SK-N-SH treated with all-trans-retinoic acid at 6 μM for 48 hours (cell line): ENCODE results near the gene CACNA1C.

Source experiments
- ATAC-seq: fragments of 200-7000 bp; cut with Tn5 transposase; 3 replicates; pipeline ENCODE4 v1.9.1; 2020; ENCODE audit warnings: mild to moderate bottlenecking, moderate library complexity
- ARNTL ChIP-seq: fragments of 450-650 bp; formaldehyde crosslinking; IDR thresholded peaks from 2 replicates; pipeline ENCODE4 v1.5.0; 2020; ENCODE audit warnings: low read depth, mild to moderate bottlenecking, moderate library complexity, borderline replicate concordance
- CSDC2 ChIP-seq: fragments of 250-450 bp; sonication (Bioruptor Pico); IDR thresholded peaks from 2 replicates; pipeline ENCODE4 v1.5.0; 2020; ENCODE audit warnings: mild to moderate bottlenecking, moderate library complexity
- CSRNP3 ChIP-seq: fragments of 250-450 bp; sonication (Bioruptor Pico); IDR thresholded peaks from 2 replicates; pipeline ENCODE4 v1.5.1; 2021; ENCODE audit warnings: mild to moderate bottlenecking, moderate library complexity
- ESRRG ChIP-seq: fragments of 250-450 bp; sonication (Bioruptor Pico); IDR thresholded peaks from 2 replicates; pipeline ENCODE4 v1.6.1; 2021; ENCODE audit warnings: mild to moderate bottlenecking
- GLIS3 ChIP-seq: fragments of 250-450 bp; sonication (Bioruptor Pico); IDR thresholded peaks from 2 replicates; pipeline ENCODE4 v1.5.0; 2020; ENCODE audit warnings: mild to moderate bottlenecking, moderate library complexity
- ISL1 ChIP-seq: fragments of 250-450 bp; sonication (Bioruptor Pico); IDR thresholded peaks from 2 replicates; pipeline ENCODE4 v2.1.2; 2022; ENCODE audit warnings: mild to moderate bottlenecking, moderate library complexity
- OSR1 ChIP-seq: fragments of 250-450 bp; sonication (Bioruptor Pico); IDR thresholded peaks from 2 replicates; pipeline ENCODE4 v1.8.0; 2022; ENCODE audit warnings: moderate library complexity, mild to moderate bottlenecking, inconsistent platforms
- PATZ1 ChIP-seq: fragments of 250-450 bp; sonication (Bioruptor Pico); IDR thresholded peaks from 2 replicates; pipeline ENCODE4 v1.8.0; 2020; ENCODE audit warnings: mild to moderate bottlenecking, moderate library complexity, borderline replicate concordance
- PPARA ChIP-seq: fragments of 250-450 bp; sonication (Bioruptor Pico); IDR thresholded peaks from 2 replicates; pipeline ENCODE4 v1.5.0; 2020; ENCODE audit warnings: mild to moderate bottlenecking, borderline replicate concordance
- RARB ChIP-seq: fragments of 250-450 bp; sonication (Bioruptor Pico); IDR thresholded peaks from 2 replicates; pipeline ENCODE4 v1.8.0; 2021; ENCODE audit warnings: mild to moderate bottlenecking, moderate library complexity
- SNAI2 ChIP-seq: fragments of 250-450 bp; sonication (Bioruptor Pico); IDR thresholded peaks from 2 replicates; pipeline ENCODE4 v1.5.0; 2020; ENCODE audit warnings: mild to moderate bottlenecking, moderate library complexity
- TCF4 ChIP-seq: fragments of 250-450 bp; sonication (Bioruptor Pico); IDR thresholded peaks from 2 replicates; pipeline ENCODE4 v1.8.0; 2021; ENCODE audit warnings: mild to moderate bottlenecking, moderate library complexity, borderline replicate concordance
- TOX ChIP-seq: fragments of 250-450 bp; sonication (Bioruptor Pico); IDR thresholded peaks from 2 replicates; pipeline ENCODE4 v1.8.0; 2021; ENCODE audit warnings: mild to moderate bottlenecking, moderate library complexity, borderline replicate concordance
- TSHZ2 ChIP-seq: fragments of 250-450 bp; sonication (Bioruptor Pico); IDR thresholded peaks from 2 replicates; pipeline ENCODE4 v1.5.0; 2020; ENCODE audit warnings: mild to moderate bottlenecking, moderate library complexity
- ZC3H10 ChIP-seq: fragments of 250-450 bp; sonication (Bioruptor Pico); IDR thresholded peaks from 2 replicates; pipeline ENCODE4 v1.5.1; 2021; ENCODE audit warnings: mild to moderate bottlenecking, moderate library complexity
- ZFP30 ChIP-seq: fragments of 450-650 bp; formaldehyde crosslinking; IDR thresholded peaks from 2 replicates; pipeline ENCODE4 v1.5.0; 2022; ENCODE audit warnings: mild to moderate bottlenecking, moderate library complexity
- ZNF565 ChIP-seq: fragments of 450-650 bp; formaldehyde crosslinking; conservative IDR thresholded peaks from 2 replicates; pipeline ENCODE4 v1.5.0; 2020; ENCODE audit warnings: low read depth, mild to moderate bottlenecking, moderate library complexity
- ZNF70 ChIP-seq: fragments of 450-650 bp; formaldehyde crosslinking; IDR thresholded peaks from 2 replicates; pipeline ENCODE4 v1.5.0; 2020; ENCODE audit warnings: mild to moderate bottlenecking, moderate library complexity
- ZNF8 ChIP-seq: fragments of 450-650 bp; formaldehyde crosslinking; IDR thresholded peaks from 2 replicates; pipeline ENCODE4 v1.5.0; 2020; ENCODE audit warnings: mild to moderate bottlenecking, moderate library complexity

The CACNA1C gene

GRCh38 chr12:2291182-2291832 lies 238.5 kb downstream of the CACNA1C start:
- TF ChIP-seq RARB (CRISPR knock-in tag) (no peak), SNAI2 (no peak), ISL1 (no peak), TCF4 (CRISPR knock-in tag) (no peak), OSR1 (CRISPR knock-in tag) (no peak), ZNF565 (CRISPR knock-in tag) (no peak)
- peak; percentile 63 for ATAC-seq

GRCh38 chr12:2291947-2292346 lies 239.2 kb downstream of the CACNA1C start:
- ATAC-seq, result no peak
- TF ChIP-seq GLIS3 (no peak), PPARA (CRISPR knock-in tag) (no peak), ZC3H10 (CRISPR knock-in tag) (no peak), SNAI2 (no peak), ZNF8 (CRISPR knock-in tag) (no peak), ZNF565 (CRISPR knock-in tag) (no peak), ISL1 (no peak), OSR1 (CRISPR knock-in tag) (no peak), CSDC2 (CRISPR knock-in tag) (no peak), ESRRG (CRISPR knock-in tag) (no peak), PATZ1 (CRISPR knock-in tag) (no peak)

GRCh38 chr12:2292560-2292959 lies 239.8 kb downstream of the CACNA1C start:
- TF ChIP-seq GLIS3, result no peak
- TF ChIP-seq ESRRG (CRISPR knock-in tag), result no peak
- no peak for TF ChIP-seq ISL1
- no peak for TF ChIP-seq TCF4 (CRISPR knock-in tag)
- no peak for TF ChIP-seq ZNF70 (CRISPR knock-in tag)
- TF ChIP-seq ZFP30 (CRISPR knock-in tag), result no peak
- TF ChIP-seq TSHZ2 (CRISPR knock-in tag), result no peak
- no peak for TF ChIP-seq CSDC2 (CRISPR knock-in tag)
- TF ChIP-seq PATZ1 (CRISPR knock-in tag), result no peak
- TF ChIP-seq ARNTL (CRISPR knock-in tag), result no peak
- TF ChIP-seq TOX (CRISPR knock-in tag), result no peak
- no peak for TF ChIP-seq RARB (CRISPR knock-in tag)
- TF ChIP-seq CSRNP3 (CRISPR knock-in tag), result no peak
- TF ChIP-seq ZC3H10 (CRISPR knock-in tag), result no peak
- TF ChIP-seq SNAI2, result no peak
- no peak for ATAC-seq
